ENCODE data around the gene ING3.

Gene ING3, protein sequence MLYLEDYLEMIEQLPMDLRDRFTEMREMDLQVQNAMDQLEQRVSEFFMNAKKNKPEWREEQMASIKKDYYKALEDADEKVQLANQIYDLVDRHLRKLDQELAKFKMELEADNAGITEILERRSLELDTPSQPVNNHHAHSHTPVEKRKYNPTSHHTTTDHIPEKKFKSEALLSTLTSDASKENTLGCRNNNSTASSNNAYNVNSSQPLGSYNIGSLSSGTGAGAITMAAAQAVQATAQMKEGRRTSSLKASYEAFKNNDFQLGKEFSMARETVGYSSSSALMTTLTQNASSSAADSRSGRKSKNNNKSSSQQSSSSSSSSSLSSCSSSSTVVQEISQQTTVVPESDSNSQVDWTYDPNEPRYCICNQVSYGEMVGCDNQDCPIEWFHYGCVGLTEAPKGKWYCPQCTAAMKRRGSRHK

DNA sequence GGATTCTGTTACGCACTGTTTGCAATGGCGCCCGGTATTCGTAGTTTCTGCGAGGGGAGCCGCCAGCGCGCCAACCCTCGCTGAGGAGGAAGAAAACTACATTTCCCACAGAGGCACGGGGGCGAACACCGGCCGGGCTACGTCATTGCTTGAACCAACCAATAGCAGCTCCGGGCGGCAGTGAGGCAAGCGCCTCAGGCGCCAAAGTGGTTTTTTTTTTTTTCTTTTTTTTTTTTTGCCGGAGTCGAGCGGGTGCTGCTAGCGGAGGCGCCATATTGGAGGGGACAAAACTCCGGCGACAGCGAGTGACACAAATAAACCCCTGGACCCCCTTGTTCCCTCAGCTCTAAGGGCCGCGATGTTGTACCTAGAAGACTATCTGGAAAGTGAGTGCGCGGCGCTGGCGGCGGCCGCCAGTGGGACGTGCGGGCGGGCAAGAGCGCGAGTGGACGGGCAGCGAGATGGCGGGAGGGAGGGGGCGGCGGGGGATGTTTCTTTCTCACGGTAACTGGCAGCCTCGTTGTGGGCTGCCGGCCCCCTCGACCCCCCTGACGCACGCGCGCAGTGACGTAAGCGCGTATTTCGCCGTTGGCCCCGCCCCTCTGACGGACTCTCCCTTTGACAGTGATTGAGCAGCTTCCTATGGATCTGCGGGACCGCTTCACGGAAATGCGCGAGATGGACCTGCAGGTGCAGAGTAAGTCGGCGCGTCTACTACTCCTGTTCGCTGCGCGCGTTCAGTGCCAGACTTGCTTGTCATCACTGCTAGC is at the start of gene ING3:
ING3 (plus strand) TSS at position 239 of the 770 bp plus-strand sequence; CDS start at position 359, 120 bp downstream.
- peak; percentile 98 for DNase-seq

GRCh38 chr7:120915314-120916105 is 35.1 kb upstream of the ING3 start:
- DNase-seq: no peak

GRCh38 chr7:120916121-120916520 is 34.5 kb upstream of the ING3 start:
- DNase-seq: no peak

DNA sequence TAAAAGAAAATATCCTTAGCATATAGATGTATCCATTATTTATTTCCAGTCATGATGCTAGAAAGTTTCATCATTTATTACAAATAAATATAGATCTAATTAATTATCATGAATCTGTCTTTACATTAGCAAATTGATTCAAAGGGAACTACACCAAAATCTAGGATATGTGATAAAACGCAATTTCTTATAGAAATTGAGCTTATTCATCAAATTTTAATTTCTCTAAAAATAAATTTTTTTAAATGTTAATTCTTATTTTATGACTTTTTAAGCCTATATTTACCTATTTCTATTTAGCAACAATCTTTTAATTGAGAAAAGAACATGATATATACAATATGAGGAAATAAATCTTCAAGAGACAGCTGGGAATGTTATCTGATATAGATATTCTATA is 34.0 kb upstream of the ING3 start:
- DNase-seq: no peak

DNA sequence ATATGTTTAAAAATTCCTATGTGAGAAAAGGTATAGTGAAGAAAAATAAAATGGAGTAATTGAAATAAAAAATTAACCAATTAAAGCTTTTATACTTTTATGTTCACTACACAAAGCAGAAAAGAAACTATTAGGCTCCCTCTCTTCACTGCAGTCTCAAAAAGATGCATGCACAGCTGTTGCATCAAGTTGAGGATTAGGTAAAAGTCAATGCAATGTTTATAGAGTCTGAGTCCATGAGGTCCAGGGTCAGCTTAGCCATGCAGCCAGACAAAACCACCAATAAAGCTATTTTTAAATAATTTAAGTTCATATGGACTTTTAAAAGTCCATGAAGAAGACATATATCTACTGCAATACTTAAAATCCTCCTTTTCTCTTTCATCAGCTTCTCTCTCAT is 31.1 kb upstream of the ING3 start:
- DNase-seq: no peak

- DNase-seq: no peak
Observed at GRCh38 chr7:120920034-120920433, 30.5 kb upstream of the ING3 start.

DNA sequence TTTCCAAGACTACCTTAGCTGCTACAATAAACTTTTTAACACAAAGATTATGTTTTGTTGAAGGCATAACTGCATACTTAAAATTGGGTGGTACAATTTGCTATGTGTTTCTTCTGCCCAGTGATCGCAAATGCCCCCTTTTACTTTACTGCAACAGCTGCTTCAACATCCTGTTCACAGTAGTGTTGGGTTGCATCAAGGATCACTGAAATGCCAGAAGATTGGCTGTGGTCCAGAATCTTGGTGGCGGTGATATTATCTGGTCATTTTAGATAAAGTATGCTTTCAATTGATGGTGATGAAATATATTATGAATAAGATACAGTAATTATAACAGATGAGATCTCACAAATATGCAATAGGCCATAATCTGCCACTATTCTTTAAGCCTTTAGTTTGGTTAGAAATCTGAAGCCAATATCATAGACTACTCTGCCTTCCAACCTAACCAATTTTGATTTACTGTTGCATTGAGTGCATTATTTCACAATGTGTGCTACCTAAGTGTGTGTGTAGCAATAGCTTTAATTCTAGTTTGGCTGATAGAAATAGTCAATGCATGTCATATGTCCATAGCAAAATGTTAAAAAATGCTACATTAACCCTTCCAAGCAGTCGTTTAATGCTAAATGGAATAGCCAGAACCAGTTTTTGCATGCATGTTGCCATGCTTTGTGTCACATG is 29.8 kb upstream of the ING3 start:
- DNase-seq: no peak

- DNase-seq: no peak
Observed at GRCh38 chr7:120924837-120925236, 25.7 kb upstream of the ING3 start.

DNA sequence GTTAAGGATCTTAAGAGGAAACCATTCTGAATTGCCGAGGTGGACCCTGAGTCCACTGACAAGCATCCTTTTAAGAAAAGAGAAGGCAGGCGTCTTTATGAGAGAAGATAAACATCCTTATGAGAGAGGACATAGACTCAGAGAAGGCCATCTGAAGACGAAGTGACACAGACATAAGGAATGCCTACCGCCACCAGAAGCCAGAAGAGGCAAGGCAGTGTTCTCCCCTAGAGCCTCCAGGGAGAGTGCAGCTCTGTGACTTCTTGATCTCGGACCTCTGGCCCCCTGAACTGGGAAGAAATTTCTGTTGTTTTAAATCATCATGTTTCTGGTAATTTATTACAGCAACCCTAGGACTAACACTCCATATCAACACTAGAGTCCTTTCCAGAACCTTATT is 25.2 kb upstream of the ING3 start:
- DNase-seq: no peak

GRCh38 chr7:120926943-120927346 is 23.6 kb upstream of the ING3 start:
- DNase-seq: no peak

DNA sequence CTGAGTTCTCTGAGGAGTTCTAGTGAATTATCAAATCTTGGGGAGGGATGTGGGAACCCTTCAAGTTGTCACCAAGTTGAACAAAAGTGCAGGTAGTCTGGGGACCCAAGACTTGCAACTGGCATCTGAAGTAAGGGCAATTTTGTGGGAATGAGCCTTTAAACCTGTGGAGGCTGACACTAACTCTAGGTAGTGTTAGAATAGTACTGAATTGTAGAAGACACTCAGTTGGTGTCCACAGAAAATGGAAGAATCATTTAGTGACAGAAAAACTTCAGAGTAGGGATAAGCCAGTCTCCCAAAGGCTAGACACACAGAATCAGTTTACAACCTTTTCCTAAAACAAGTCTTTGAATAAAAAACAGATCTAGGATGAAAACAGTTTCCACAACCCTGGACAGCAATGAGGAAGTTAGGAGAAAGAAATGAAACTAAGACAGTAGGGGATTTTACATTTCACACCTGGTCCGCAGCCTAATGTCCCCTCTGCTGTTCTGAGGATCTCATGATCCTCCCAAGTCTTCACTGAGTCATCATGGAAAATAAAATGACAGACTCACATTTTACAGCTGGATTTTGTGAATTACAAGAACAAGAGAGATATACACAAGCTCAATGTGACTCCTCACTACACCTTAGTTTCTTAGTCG is 23.0 kb upstream of the ING3 start:
- DNase-seq: no peak

- DNase-seq: no peak
Observed at GRCh38 chr7:120931243-120931642, 19.3 kb upstream of the ING3 start.

DNA sequence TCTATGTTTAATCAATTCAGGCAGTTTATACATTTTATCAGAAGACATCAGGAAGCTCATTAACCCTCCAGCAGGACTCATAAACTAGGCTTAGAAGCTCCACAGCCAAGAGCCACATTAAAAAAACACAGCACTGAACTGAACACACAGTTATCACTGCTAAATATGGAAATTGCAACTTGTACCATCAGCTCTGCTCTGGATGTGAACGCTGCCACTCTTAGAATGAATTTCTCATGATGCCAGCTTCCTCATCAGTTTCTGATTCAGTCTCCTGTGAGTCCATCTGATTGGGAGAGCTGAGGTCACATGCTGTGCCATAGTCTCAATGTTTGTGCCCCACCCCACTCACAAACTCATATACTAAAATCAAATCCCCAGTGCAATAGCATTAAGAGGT is 17.1 kb upstream of the ING3 start:
- no peak for DNase-seq

GRCh38 chr7:120939345-120939744 is 11.2 kb upstream of the ING3 start:
- no peak for DNase-seq

DNA sequence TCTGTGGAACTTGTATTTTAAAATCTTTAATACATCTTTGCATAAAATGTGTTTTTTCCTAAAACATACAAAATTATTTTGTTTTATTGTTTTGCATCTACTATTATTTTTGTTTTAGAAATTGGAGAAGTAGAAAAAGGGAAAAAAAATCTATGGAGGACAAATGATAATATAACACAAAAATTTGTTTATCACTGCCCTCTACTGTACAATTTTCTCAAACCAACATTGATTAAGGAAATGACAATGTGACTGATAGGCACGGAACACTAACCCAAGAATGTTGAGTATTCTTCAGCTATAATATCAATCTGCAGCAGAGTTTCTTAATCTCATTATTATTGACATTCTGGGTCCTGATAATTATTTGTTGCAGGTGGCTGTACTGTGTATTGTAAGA is 9.5 kb upstream of the ING3 start:
- DNase-seq: no peak

DNA sequence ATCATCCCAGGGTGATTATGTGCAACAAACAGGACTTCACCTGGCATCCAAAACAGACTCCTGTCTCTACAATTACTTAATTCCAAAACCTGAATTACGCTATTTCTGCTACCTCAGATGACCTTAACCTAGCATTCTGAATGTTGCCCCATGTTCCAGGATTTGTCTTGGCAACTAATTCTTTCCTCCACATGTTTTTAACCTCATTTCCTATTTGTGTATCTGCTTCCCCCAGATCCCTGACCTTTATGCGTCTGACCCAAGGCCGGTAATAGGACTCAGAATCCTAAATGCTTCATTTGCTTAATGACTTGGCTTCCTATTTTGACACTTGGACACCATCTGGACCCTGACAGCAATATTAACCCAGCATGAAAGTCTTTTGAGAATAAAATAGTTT is 8.7 kb upstream of the ING3 start:
- DNase-seq: no peak

- no peak for DNase-seq
Observed at GRCh38 chr7:120942861-120943260, 7.7 kb upstream of the ING3 start.

- no peak for DNase-seq
Observed at GRCh38 chr7:120944826-120945562, 5.6 kb upstream of the ING3 start.

- no peak for DNase-seq
Observed at GRCh38 chr7:120947980-120948379, 2.6 kb upstream of the ING3 start.

- DNase-seq: no peak
Observed at GRCh38 chr7:120949393-120949911, 1.1 kb upstream of the ING3 start.

- no peak for DNase-seq
Observed at GRCh38 chr7:120949998-120950538, 509 bp upstream of the ING3 start.

Measured in CD4-positive, alpha-beta T cell treated with Interleukin-15 for 1 hour (primary cell).